Adipocyte (in vitro differentiated cells): ENCODE results near the gene TMEM200A.

Experiments
- DNase-seq: peaks from one replicate; pipeline ENCODE4 v3.0.0-alpha.2; 2015; ENCODE audit warnings: low read depth
- H3K27me3 ChIP-seq: replicated peaks from 2 replicates; pipeline ENCODE4 v1.7.0; 2013; ENCODE audit warnings: mild to moderate bottlenecking, low read length, moderate library complexity; ENCODE audit not compliant: control insufficient read depth, insufficient read depth
- H3K36me3 ChIP-seq: 2 replicates; pipeline ENCODE4 v1.7.0; 2013; ENCODE audit warnings: low read length, mild to moderate bottlenecking, moderate library complexity; ENCODE audit not compliant: control insufficient read depth, insufficient read depth, severe bottlenecking
- H3K4me1 ChIP-seq: 2 replicates; pipeline ENCODE4 v1.7.0; 2013; ENCODE audit warnings: mild to moderate bottlenecking, low read length, moderate library complexity; ENCODE audit not compliant: control insufficient read depth, insufficient read depth
- H3K4me3 ChIP-seq: 2 replicates; pipeline ENCODE4 v1.7.0; 2013; ENCODE audit warnings: mild to moderate bottlenecking, low read length, moderate library complexity
- H3K9ac ChIP-seq: 2 replicates; pipeline ENCODE4 v1.7.0; 2013; ENCODE audit warnings: mild to moderate bottlenecking, low read length, moderate library complexity
- H3K9me3 ChIP-seq: 2 replicates; pipeline ENCODE4 v1.7.0; 2013; ENCODE audit warnings: mild to moderate bottlenecking, low read length, moderate library complexity; ENCODE audit not compliant: control insufficient read depth

Gene TMEM200A

DNA sequence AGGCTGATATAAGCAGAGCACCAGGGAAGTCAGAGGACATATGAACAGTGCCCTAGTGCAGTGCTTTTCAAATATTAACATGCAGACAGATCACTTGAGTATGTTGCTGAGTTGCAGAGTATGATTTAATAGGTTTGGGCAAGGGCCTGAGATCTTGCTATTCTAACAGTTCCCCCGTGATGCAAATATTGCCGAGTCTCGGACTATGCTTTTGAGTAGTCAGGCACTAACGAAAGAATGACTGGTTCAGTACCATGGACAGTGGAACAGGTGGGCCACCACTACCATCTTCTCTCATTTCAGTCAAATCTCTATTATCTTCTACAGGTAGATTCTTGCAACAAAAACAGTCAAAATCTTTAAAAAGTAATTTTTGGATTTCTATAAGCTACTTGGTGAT lies 3.7 kb upstream of the TMEM200A start:
- DNase-seq, result no peak
- Histone ChIP-seq H3K9me3 (no peaks in the 10 kb centered on the region), H3K36me3 (no peaks in the 10 kb centered on the region), H3K4me1 (no peaks in the 10 kb centered on the region), H3K4me3 (no peak overlapping the region), H3K9ac (no peak overlapping the region), H3K27me3 (no peaks in the 10 kb centered on the region)

GRCh38 chr6:130364224-130364780 lies 1.5 kb upstream of the TMEM200A start:
- no peaks in the 10 kb centered on the region for H3K27me3 ChIP-seq
- no peaks in the 10 kb centered on the region for H3K36me3 ChIP-seq
- H3K9me3 ChIP-seq, result no peaks in the 10 kb centered on the region
- peak overlapping the region; percentile 94 for H3K4me3 ChIP-seq
- DNase-seq, result no peak
- H3K9ac ChIP-seq, result no peak overlapping the region
- peaks cover 8% of the 10 kb centered on the region for H3K4me1 ChIP-seq

DNA sequence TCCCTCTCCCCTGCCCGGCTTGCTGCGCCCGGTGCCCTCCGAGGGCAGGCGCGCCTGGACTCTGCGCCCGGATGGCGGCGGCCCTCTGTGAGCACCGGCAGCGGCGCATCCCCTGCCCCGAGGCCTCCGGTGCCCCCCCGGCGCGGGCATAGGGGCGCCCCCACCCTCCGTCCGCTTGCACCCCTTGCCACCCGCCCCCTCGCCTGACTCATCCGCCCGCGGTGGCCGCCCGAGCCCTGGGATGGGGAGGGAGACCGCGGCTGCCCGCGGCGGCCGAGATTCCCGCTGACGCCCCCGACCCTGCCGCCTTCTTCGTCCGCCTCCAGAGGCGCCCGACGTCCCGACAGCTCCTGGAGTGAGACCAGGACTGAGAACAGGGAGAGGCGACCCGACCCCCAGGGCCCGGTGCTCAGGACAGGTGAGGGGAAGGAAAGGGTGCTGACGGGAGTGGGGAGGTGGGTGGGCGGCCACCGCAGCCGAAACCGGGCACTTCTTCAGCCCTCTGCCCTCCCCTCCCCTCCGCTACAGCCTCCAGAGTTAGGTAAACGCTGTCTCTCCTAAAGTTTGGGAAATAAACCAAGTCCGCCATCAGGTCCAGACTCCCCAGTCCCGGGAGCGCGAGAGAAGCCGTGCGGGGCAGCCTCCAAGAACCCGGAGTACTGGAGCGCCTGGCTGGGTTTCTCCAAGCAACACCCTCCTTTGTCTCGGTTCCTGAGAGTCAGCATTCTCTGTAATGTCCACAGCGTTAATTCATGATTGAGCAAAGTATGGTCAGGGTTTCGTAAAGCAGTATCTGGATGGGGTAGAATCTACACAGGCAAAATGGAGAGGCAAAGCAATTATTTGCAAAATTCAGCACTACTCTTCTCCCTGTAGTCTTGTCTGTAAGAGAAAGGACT lies 539 bp downstream of the TMEM200A start:
- H3K4me3 ChIP-seq, result peak overlapping the region; percentile 94
- H3K9me3 ChIP-seq, result no peaks in the 10 kb centered on the region
- peak overlapping the region; percentile 95 for H3K9ac ChIP-seq
- peak; percentile 85 for DNase-seq
- no peaks in the 10 kb centered on the region for H3K27me3 ChIP-seq
- no peaks in the 10 kb centered on the region for H3K36me3 ChIP-seq
- H3K4me1 ChIP-seq, result peaks cover 8% of the 10 kb centered on the region

GRCh38 chr6:130367767-130368166 lies 1.9 kb downstream of the TMEM200A start:
- no peak for DNase-seq
- Histone ChIP-seq H3K27me3 (no peaks in the 10 kb centered on the region), H3K9me3 (no peaks in the 10 kb centered on the region), H3K36me3 (no peaks in the 10 kb centered on the region), H3K4me3 (peak overlapping the region; percentile 94), H3K9ac (peak overlapping the region; percentile 95), H3K4me1 (peaks cover 8% of the 10 kb centered on the region)

GRCh38 chr6:130368576-130368975 lies 2.8 kb downstream of the TMEM200A start:
- peak overlapping the region; percentile 94 for H3K4me3 ChIP-seq
- H3K9me3 ChIP-seq, result no peaks in the 10 kb centered on the region
- H3K36me3 ChIP-seq, result no peaks in the 10 kb centered on the region
- peaks cover 8% of the 10 kb centered on the region for H3K4me1 ChIP-seq
- H3K9ac ChIP-seq, result no peak overlapping the region
- H3K27me3 ChIP-seq, result no peaks in the 10 kb centered on the region
- no peak for DNase-seq

DNA sequence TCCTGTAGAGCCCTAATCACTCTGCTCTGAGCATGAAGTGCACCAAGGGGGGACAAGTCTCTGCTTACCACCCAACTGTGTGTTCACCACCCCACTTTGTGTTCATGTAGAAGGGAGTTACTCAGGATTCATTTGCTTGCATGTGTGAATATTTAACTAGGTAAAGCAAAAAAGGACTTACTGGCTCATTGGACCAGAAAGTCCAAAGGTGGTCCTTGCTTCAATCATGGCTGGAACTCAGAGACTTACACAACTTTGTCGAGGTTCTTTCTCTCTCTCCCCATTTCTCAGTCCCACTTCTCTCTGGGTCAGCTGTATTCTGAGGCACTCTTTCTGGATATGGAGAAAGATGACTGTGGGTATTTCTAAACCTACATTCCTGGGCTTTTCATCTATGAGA lies 4.0 kb downstream of the TMEM200A start:
- Histone ChIP-seq H3K4me1 (peaks cover 8% of the 10 kb centered on the region), H3K27me3 (no peaks in the 10 kb centered on the region), H3K36me3 (no peaks in the 10 kb centered on the region), H3K9ac (no peak overlapping the region), H3K4me3 (no peak overlapping the region), H3K9me3 (no peaks in the 10 kb centered on the region)
- no peak for DNase-seq

DNA sequence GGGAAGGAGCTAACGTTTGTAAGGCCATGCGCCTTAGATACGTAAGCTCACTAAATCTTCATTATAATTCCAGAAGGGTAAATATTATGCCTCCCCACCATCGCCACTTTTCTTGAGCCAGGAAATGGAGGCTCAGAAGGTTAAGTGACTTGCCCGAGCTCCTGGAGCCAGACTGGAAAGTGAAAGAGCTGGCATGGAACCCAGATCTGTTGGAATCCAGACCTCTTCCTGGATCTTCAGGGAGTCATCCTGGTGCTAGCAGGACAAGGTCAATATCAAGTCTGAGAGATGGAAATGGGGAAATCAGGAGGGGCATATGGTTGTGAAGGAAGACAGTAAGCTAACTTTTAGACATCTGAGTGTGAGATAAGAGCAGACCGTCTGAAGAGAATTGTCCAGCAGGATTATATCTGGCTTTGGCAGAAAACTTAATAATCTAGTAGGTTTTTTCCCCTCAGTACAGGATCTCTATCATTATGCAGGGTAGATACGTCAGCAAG lies 6.2 kb downstream of the TMEM200A start:
- Histone ChIP-seq H3K4me3 (no peak overlapping the region), H3K9me3 (no peaks in the 10 kb centered on the region), H3K27me3 (no peaks in the 10 kb centered on the region), H3K9ac (no peak overlapping the region), H3K4me1 (peaks cover 8% of the 10 kb centered on the region), H3K36me3 (no peaks in the 10 kb centered on the region)
- DNase-seq, result no peak

DNA sequence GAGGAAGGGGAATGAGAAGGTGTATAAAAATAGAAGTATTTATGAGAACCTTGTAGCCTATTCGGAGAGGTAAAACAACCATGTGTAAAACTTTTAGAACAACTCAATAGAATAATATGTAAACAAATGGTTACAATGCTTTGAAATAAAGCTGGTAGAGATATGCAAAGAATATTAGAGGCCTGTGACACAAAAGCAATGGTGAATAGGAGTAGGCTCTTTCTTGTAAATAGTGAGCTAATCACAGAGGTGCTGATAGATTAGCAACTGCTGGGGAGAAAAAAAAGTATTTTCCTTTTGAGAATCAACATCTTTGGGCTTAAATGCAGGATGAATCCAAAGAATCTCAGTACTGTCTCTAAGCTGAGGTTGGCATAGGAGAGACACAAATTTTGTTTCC lies 7.0 kb downstream of the TMEM200A start:
- Histone ChIP-seq H3K9ac (no peak overlapping the region), H3K9me3 (no peaks in the 10 kb centered on the region), H3K4me3 (no peak overlapping the region), H3K36me3 (no peaks in the 10 kb centered on the region), H3K4me1 (peaks cover 13% of the 10 kb centered on the region), H3K27me3 (no peaks in the 10 kb centered on the region)
- DNase-seq, result no peak

GRCh38 chr6:130373992-130374391 lies 8.2 kb downstream of the TMEM200A start:
- H3K4me3 ChIP-seq, result no peak overlapping the region
- no peaks in the 10 kb centered on the region for H3K36me3 ChIP-seq
- H3K9me3 ChIP-seq, result no peaks in the 10 kb centered on the region
- no peaks in the 10 kb centered on the region for H3K27me3 ChIP-seq
- no peak overlapping the region for H3K9ac ChIP-seq
- no peak for DNase-seq
- peaks cover 8% of the 10 kb centered on the region for H3K4me1 ChIP-seq

GRCh38 chr6:130376936-130377335 lies 11.1 kb downstream of the TMEM200A start:
- Histone ChIP-seq H3K4me1 (peaks cover 8% of the 10 kb centered on the region), H3K9me3 (no peaks in the 10 kb centered on the region), H3K27me3 (no peaks in the 10 kb centered on the region), H3K4me3 (no peak overlapping the region), H3K36me3 (no peaks in the 10 kb centered on the region), H3K9ac (no peak overlapping the region)
- DNase-seq, result no peak

DNA sequence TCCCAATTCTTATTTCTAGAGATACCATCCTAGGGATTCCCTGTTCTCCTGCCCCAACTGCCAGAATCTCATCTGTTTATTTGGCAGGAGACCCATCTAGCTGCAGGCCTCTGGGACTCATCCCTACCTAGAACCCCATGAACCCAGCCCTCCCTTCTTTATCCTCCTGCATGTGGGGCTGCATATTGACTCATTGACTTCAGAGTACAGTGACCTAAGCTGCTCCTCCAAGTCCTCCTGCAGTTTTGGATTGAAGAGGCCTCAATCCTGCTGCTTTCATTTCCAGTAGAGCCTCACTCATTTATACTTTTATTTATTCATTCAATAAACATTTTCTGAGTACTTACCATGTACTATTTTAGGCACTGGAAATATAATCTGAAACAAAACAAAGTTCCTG lies 11.6 kb downstream of the TMEM200A start:
- Histone ChIP-seq H3K36me3 (no peaks in the 10 kb centered on the region), H3K4me3 (no peak overlapping the region), H3K9me3 (no peaks in the 10 kb centered on the region), H3K9ac (no peak overlapping the region), H3K4me1 (peaks cover 8% of the 10 kb centered on the region), H3K27me3 (no peaks in the 10 kb centered on the region)
- DNase-seq, result no peak
